Mucosa of stomach (tissue), 1 donor: Measurements from ENCODE around the gene CUEDC2.
A peak's percentile ranks its signal among the peaks of the same experiment; 100 is the strongest.

Source experiments
- H3K27me3 ChIP-seq: one replicate; pipeline ENCODE4 v1.7.0; 2013; ENCODE audit warnings: mild to moderate bottlenecking, low read length; ENCODE audit not compliant: control insufficient read depth, insufficient read depth
- H3K36me3 ChIP-seq: one replicate; pipeline ENCODE4 v1.7.0; 2013; ENCODE audit warnings: low read length; ENCODE audit not compliant: control insufficient read depth, insufficient read depth
- H3K4me1 ChIP-seq: one replicate; pipeline ENCODE4 v1.7.0; 2013; ENCODE audit warnings: mild to moderate bottlenecking, low read length; ENCODE audit not compliant: control insufficient read depth, insufficient read depth
- H3K4me3 ChIP-seq: one replicate; pipeline ENCODE4 v1.7.0; 2013; ENCODE audit warnings: low read length
- H3K9ac ChIP-seq: one replicate; pipeline ENCODE4 v1.7.0; 2013; ENCODE audit warnings: mild to moderate bottlenecking, low read length, moderate library complexity
- H3K9me3 ChIP-seq: one replicate; pipeline ENCODE4 v1.7.0; 2013; ENCODE audit warnings: mild to moderate bottlenecking, low read length, moderate library complexity; ENCODE audit not compliant: control insufficient read depth
- donor health status: Pancreatic carcinoma.

CUEDC2 gene

GRCh38 chr10:102411341-102412255 lies 20.8 kb downstream of the CUEDC2 start:
- Histone ChIP-seq H3K9me3 (no peaks in the 10 kb centered on the region), H3K36me3 (no peaks in the 10 kb centered on the region), H3K27me3 (peaks cover 65% of the 10 kb centered on the region), H3K4me3 (no peak overlapping the region), H3K4me1 (peaks cover 16% of the 10 kb centered on the region), H3K9ac (no peak overlapping the region)

GRCh38 chr10:102410429-102411073 lies 21.8 kb downstream of the CUEDC2 start:
- H3K36me3 ChIP-seq = no peaks in the 10 kb centered on the region
- H3K27me3 ChIP-seq = peaks cover 63% of the 10 kb centered on the region
- peaks cover 16% of the 10 kb centered on the region for H3K4me1 ChIP-seq
- H3K4me3 ChIP-seq = no peak overlapping the region
- H3K9me3 ChIP-seq = no peaks in the 10 kb centered on the region
- peak overlapping the region; percentile 3 for H3K9ac ChIP-seq

GRCh38 chr10:102409604-102410428 lies 22.6 kb downstream of the CUEDC2 start:
- H3K9me3 ChIP-seq = no peaks in the 10 kb centered on the region
- no peaks in the 10 kb centered on the region for H3K36me3 ChIP-seq
- H3K27me3 ChIP-seq = peaks cover 59% of the 10 kb centered on the region
- H3K9ac ChIP-seq = peak overlapping the region; percentile 28
- H3K4me3 ChIP-seq = no peak overlapping the region
- peaks cover 16% of the 10 kb centered on the region for H3K4me1 ChIP-seq

- Histone ChIP-seq H3K4me1 (peaks cover 16% of the 10 kb centered on the region), H3K27me3 (peaks cover 59% of the 10 kb centered on the region), H3K9me3 (no peaks in the 10 kb centered on the region), H3K4me3 (no peak overlapping the region), H3K36me3 (no peaks in the 10 kb centered on the region), H3K9ac (peak overlapping the region; percentile 28)
These were observed 23.4 kb downstream of the CUEDC2 start for GRCh38 chr10:102408728-102409603.

GRCh38 chr10:102408131-102408727 lies 24.1 kb downstream of the CUEDC2 start:
- peaks cover 59% of the 10 kb centered on the region for H3K27me3 ChIP-seq
- no peaks in the 10 kb centered on the region for H3K9me3 ChIP-seq
- no peak overlapping the region for H3K4me3 ChIP-seq
- no peaks in the 10 kb centered on the region for H3K36me3 ChIP-seq
- no peak overlapping the region for H3K9ac ChIP-seq
- H3K4me1 ChIP-seq = peaks cover 18% of the 10 kb centered on the region

- no peaks in the 10 kb centered on the region for H3K36me3 ChIP-seq
- no peak overlapping the region for H3K9ac ChIP-seq
- peaks cover 18% of the 10 kb centered on the region for H3K4me1 ChIP-seq
- H3K9me3 ChIP-seq = no peaks in the 10 kb centered on the region
- peaks cover 53% of the 10 kb centered on the region for H3K27me3 ChIP-seq
- H3K4me3 ChIP-seq = no peak overlapping the region
These were observed 24.8 kb downstream of the CUEDC2 start for GRCh38 chr10:102407425-102408130.

- no peaks in the 10 kb centered on the region for H3K9me3 ChIP-seq
- H3K27me3 ChIP-seq = peaks cover 46% of the 10 kb centered on the region
These were observed 25.6 kb downstream of the CUEDC2 start for GRCh38 chr10:102406815-102407214.

GRCh38 chr10:102405632-102406031 lies 26.7 kb downstream of the CUEDC2 start:
- Histone ChIP-seq H3K36me3 (no peaks in the 10 kb centered on the region), H3K27me3 (peaks cover 34% of the 10 kb centered on the region), H3K9ac (no peak overlapping the region), H3K9me3 (no peaks in the 10 kb centered on the region), H3K4me1 (peaks cover 18% of the 10 kb centered on the region), H3K4me3 (no peak overlapping the region)

More at GRCh38 chr10:102406815-102407214, 25.6 kb downstream of the CUEDC2 start:
- Histone ChIP-seq H3K9ac (no peak overlapping the region), H3K36me3 (no peaks in the 10 kb centered on the region), H3K4me1 (peaks cover 18% of the 10 kb centered on the region), H3K4me3 (no peak overlapping the region)

GRCh38 chr10:102405108-102405571 lies 27.2 kb downstream of the CUEDC2 start:
- Histone ChIP-seq H3K36me3 (peaks cover 2% of the 10 kb centered on the region), H3K4me3 (no peak overlapping the region), H3K4me1 (peaks cover 15% of the 10 kb centered on the region), H3K9ac (no peak overlapping the region), H3K27me3 (peaks cover 29% of the 10 kb centered on the region), H3K9me3 (no peaks in the 10 kb centered on the region)

GRCh38 chr10:102404361-102405107 lies 27.8 kb downstream of the CUEDC2 start:
- no peak overlapping the region for H3K4me3 ChIP-seq
- H3K9me3 ChIP-seq = no peaks in the 10 kb centered on the region
- peaks cover 23% of the 10 kb centered on the region for H3K27me3 ChIP-seq
- H3K9ac ChIP-seq = no peak overlapping the region
- H3K36me3 ChIP-seq = peaks cover 2% of the 10 kb centered on the region
- peaks cover 14% of the 10 kb centered on the region for H3K4me1 ChIP-seq
